Suprapubic skin (tissue), 4 donors: ENCODE data around the gene EXOC2.

Experiments
- EP300 ChIP-seq: sonication (generic); formaldehyde crosslinking; IDR thresholded peaks from one replicate; pipeline ENCODE4 v1.6.1; 2017; ENCODE audit warnings: antibody characterized with exemption
- POLR2A ChIP-seq, 2 donors: fragments of 450-650 bp; IDR thresholded peaks; one replicate each; pipeline ENCODE4 v1.6.1; 2017; ENCODE audit warnings: antibody characterized with exemption in 2 of 2, mild to moderate bottlenecking in 2 of 2, moderate library complexity in 2 of 2
- POLR2AphosphoS5 ChIP-seq, 3 donors: sonication (generic); formaldehyde crosslinking; IDR thresholded peaks; one replicate each; pipeline ENCODE4 v1.6.1; 2017; ENCODE audit warnings: antibody characterized with exemption in 3 of 3
- TF ChIP-seq, protein P1 (sequence below), 2 donors: fragments of 200-600 bp in 1 of 2; fragments of 450-650 bp in 1 of 2; sonication (generic) in 1 of 2; IDR thresholded peaks; one replicate each; pipeline ENCODE4 v1.5.1; 2016 to 2019; ENCODE audit warnings: antibody characterized with exemption in 2 of 2, mild to moderate bottlenecking in 1 of 2, moderate library complexity in 1 of 2

DNA sequence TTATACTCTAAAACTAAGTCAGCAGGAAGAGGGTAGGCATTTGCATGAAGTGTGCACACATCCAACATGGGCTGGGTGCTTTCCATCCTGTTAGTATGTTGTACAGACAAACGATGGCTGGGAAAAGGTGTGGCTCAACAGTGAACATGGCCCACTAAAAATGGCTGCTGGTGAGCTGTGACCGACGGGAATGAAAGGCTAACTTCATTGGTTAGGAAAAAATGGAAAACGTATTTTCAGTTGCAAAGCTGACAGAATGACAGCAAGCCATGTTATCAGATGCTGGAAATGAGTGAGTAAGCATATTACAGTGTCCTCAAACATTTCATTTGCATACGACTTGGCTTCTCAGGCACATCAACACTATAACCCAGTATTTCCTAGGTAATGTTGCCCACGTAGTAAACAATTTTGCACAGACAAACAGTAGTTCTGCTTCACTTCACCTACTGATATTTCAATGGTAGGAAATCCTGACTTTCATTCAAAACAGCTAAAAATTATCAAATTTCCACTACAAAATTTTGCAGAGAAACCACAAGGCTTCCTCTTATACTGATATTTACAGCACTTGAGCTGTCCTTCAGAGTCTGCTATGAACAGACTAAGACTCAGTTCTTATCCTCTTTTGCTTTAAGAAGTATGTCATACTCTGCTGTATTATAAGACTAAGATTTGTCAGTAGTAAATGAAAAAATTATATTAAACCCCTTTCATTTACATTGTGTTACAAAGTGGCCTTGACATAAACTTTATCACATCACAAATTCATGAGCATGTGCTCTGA, 202.5 kb downstream of the EXOC2 start:
- no peak for TF ChIP-seq EP300
- TF ChIP-seq, protein P1, sequence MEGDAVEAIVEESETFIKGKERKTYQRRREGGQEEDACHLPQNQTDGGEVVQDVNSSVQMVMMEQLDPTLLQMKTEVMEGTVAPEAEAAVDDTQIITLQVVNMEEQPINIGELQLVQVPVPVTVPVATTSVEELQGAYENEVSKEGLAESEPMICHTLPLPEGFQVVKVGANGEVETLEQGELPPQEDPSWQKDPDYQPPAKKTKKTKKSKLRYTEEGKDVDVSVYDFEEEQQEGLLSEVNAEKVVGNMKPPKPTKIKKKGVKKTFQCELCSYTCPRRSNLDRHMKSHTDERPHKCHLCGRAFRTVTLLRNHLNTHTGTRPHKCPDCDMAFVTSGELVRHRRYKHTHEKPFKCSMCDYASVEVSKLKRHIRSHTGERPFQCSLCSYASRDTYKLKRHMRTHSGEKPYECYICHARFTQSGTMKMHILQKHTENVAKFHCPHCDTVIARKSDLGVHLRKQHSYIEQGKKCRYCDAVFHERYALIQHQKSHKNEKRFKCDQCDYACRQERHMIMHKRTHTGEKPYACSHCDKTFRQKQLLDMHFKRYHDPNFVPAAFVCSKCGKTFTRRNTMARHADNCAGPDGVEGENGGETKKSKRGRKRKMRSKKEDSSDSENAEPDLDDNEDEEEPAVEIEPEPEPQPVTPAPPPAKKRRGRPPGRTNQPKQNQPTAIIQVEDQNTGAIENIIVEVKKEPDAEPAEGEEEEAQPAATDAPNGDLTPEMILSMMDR (IDR thresholded peaks at IDR 0.05), result no peak
- no peak for TF ChIP-seq POLR2A (IDR thresholded peaks at IDR 0.05)
- TF ChIP-seq POLR2AphosphoS5 (IDR thresholded peaks at IDR 0.05), result no peak
